Kidney (tissue), 14 donors: ENCODE results near the gene ABHD6. TPM values are rescaled to one million over a fixed set of nuclear protein-coding genes. Genes with fewer than 3 reads are reported as not detected.

Source experiments
- DNase-seq, 5 donors: peaks; one replicate each; pipeline ENCODE4 v3.0.0-alpha.2; 2013 to 2020
- FAIRE-seq: peaks from 2 replicates; lab custom pipeline; 2012; peaks lifted over from hg19 to GRCh38; lab: Jason Lieb, UNC
- H3K27ac ChIP-seq, 2 donors: one replicate each; pipeline ENCODE4 v1.7.0; 2013; ENCODE audit warnings: low read depth in 2 of 2, low read length in 2 of 2, inconsistent platforms in 1 of 2
- H3K27me3 ChIP-seq: one replicate; pipeline ENCODE4 v1.7.1; 2013; ENCODE audit warnings: low read length, inconsistent platforms; ENCODE audit not compliant: control insufficient read depth, insufficient read depth
- H3K36me3 ChIP-seq, 3 donors: one replicate each; pipeline versions ENCODE4 v1.7.0 to v1.7.1; 2013; ENCODE audit warnings: low read length in 3 of 3, control low read depth in 1 of 3, inconsistent platforms in 1 of 3; ENCODE audit not compliant: insufficient read depth in 3 of 3, control insufficient read depth in 2 of 3
- H3K4me1 ChIP-seq, 3 donors: one replicate each; pipeline versions ENCODE4 v1.7.0 to v1.7.1; 2013; ENCODE audit warnings: low read length in 3 of 3, inconsistent platforms in 1 of 3, low read depth in 1 of 3; ENCODE audit not compliant: control insufficient read depth in 2 of 3, insufficient read depth in 2 of 3
- H3K4me3 ChIP-seq, 3 donors: one replicate each; pipeline versions ENCODE4 v1.7.0 to v1.8.1; 2013; ENCODE audit warnings: low read length in 3 of 3, control low read depth in 1 of 3, inconsistent platforms in 1 of 3
- H3K9ac ChIP-seq, 3 donors: one replicate each; pipeline versions ENCODE4 v1.7.0 to v1.7.1; 2013; ENCODE audit warnings: low read length in 3 of 3, control low read depth in 1 of 3, inconsistent platforms in 1 of 3
- H3K9me3 ChIP-seq, 3 donors: one replicate each; pipeline versions ENCODE4 v1.7.0 to v1.7.1; 2013; ENCODE audit warnings: low read length in 3 of 3, control low read depth in 1 of 3, inconsistent platforms in 1 of 3; ENCODE audit not compliant: control insufficient read depth in 2 of 3, insufficient read depth in 1 of 3
- CTCF ChIP-seq: IDR thresholded peaks from 3 replicates; pipeline ENCODE4 v1.5.1; 2012; ENCODE audit warnings: mild to moderate bottlenecking, moderate library complexity, borderline replicate concordance; ENCODE audit not compliant: insufficient read depth; ENCODE audit errors: extremely low read depth
- intact Hi-C: fragments of 100-400 bp; cut with DNase I; formaldehyde crosslinking; loops from one replicate; pipeline ENCODE4 v1.11.1; 2022
- polyA plus RNA-seq: library from polyadenylated mRNA; stranded (reverse); fragments of 350-450 nt; fragmentation: Illumina TruSeq; extraction: RNeasy Lipid Tissue Mini Kit (QIAGEN cat#74804); gene quantifications from one replicate; pipeline ENCODE4 v1.2.3, GENCODE V29; 2014; ENCODE audit warnings: low read depth, low replicate concordance; ENCODE audit not compliant: insufficient read depth
- total RNA-seq: library from RNA; stranded (reverse); fragmentation: NEBNext Ultra II Directional; extraction: Animal tissue kit (Norgen Biotek cat#: 25700); gene quantifications from one replicate; pipeline ENCODE4 v1.2.1, GENCODE V29; 2021
- donor health status: control.
- donor health status: control.
- donor health status: control.
- donor health status: control.
- donor health status: control.
- donor health status: DM: yes; HTN: yes; CAD: no.
- donor health status: Normal renal cell carcinoma (clear cell type).

ABHD6 gene
- total and polyA plus RNA-seq, 2 donors from 2014 or later = 10.2 to 21.4 TPM

GRCh38 chr3:58216496-58217195, 20.9 kb upstream of the ABHD6 start:
- FAIRE-seq = no peak
- TF ChIP-seq CTCF = no peak
- no peak overlapping the region for H3K9ac ChIP-seq

GRCh38 chr3:58217209-58217811, 20.3 kb upstream of the ABHD6 start:
- intact Hi-C loops = no loop called here
- peak; percentile 59 to 84 (median 62) for DNase-seq
- Histone ChIP-seq H3K27me3 (no peaks in the 10 kb centered on the region), H3K36me3 (no peaks in the 10 kb centered on the region), H3K4me3 (no peak overlapping the region), H3K4me1 (peaks cover 0 to 5% (median 0%) of the 10 kb centered on the region in 3 donors), H3K9ac (no peak overlapping the region), H3K9me3 (no peaks in the 10 kb centered on the region), H3K27ac (peak overlapping the region in 1 of 2 donors; percentile 20)
- TF ChIP-seq CTCF = peak; percentile 82
- FAIRE-seq = no peak

More at GRCh38 chr3:58216496-58217195, 20.9 kb upstream of the ABHD6 start:
- H3K36me3 ChIP-seq = no peaks in the 10 kb centered on the region
- no peak overlapping the region for H3K4me3 ChIP-seq
- no peak overlapping the region for H3K27ac ChIP-seq
- H3K27me3 ChIP-seq = no peaks in the 10 kb centered on the region
- no peak for DNase-seq
- intact Hi-C loops = no loop called here
- peaks cover 0 to 5% (median 0%) of the 10 kb centered on the region in 3 donors for H3K4me1 ChIP-seq
- no peaks in the 10 kb centered on the region for H3K9me3 ChIP-seq

- Histone ChIP-seq H3K36me3 (no peaks in the 10 kb centered on the region), H3K9me3 (no peaks in the 10 kb centered on the region), H3K4me3 (no peak overlapping the region), H3K27ac (no peak overlapping the region), H3K9ac (no peak overlapping the region), H3K27me3 (no peaks in the 10 kb centered on the region), H3K4me1 (peaks cover 0 to 5% (median 0%) of the 10 kb centered on the region in 3 donors)
- FAIRE-seq (no peak), DNase-seq (no peak)
- no peak for TF ChIP-seq CTCF
- intact Hi-C loops = no loop called here
Measured at GRCh38 chr3:58218904-58219303, 18.7 kb upstream of the ABHD6 start.
